ENCODE measurements around the gene KLRB1.
"Not testable (repeated sequence)": the region's sequence is repeated elsewhere in the genome, so short reads cannot be mapped to it uniquely, and the experiment has no call there.

Gene KLRB1

GRCh38 chr12:9607716-9608115, at the start of gene KLRB1:
Gene KLRB1, minus strand, starts transcription at chr12:9607916. Its CDS starts 77 bp downstream, at chr12:9607839.
- DNase-seq = no peak

- no peak for DNase-seq
These were observed 43.6 kb upstream of the KLRB1 start for GRCh38 chr12:9651265-9651729.

GRCh38 chr12:9650151-9650576, 42.4 kb upstream of the KLRB1 start:
- DNase-seq = no peak

GRCh38 chr12:9649532-9649940, 41.8 kb upstream of the KLRB1 start:
- no peak for DNase-seq

GRCh38 chr12:9648701-9649531, 41.2 kb upstream of the KLRB1 start:
- no peak for DNase-seq

GRCh38 chr12:9647825-9648700, 40.3 kb upstream of the KLRB1 start:
- peak; percentile 32 for DNase-seq

- no peak for DNase-seq
These were observed 39.4 kb upstream of the KLRB1 start for GRCh38 chr12:9646794-9647781.

- not testable (repeated sequence) for DNase-seq
These were observed 37.4 kb upstream of the KLRB1 start for GRCh38 chr12:9644985-9645551.

- no peak for DNase-seq
These were observed 35.5 kb upstream of the KLRB1 start for GRCh38 chr12:9643266-9643660.

GRCh38 chr12:9642606-9643265, 35.0 kb upstream of the KLRB1 start:
- no peak for DNase-seq

GRCh38 chr12:9640024-9640423, 32.3 kb upstream of the KLRB1 start:
- DNase-seq = no peak

- no peak for DNase-seq
These were observed 29.1 kb upstream of the KLRB1 start for GRCh38 chr12:9636851-9637206.

- no peak for DNase-seq
These were observed 28.6 kb upstream of the KLRB1 start for GRCh38 chr12:9636150-9636850.

- no peak for DNase-seq
These were observed 27.4 kb upstream of the KLRB1 start for GRCh38 chr12:9634969-9635754.

GRCh38 chr12:9634177-9634803, 26.6 kb upstream of the KLRB1 start:
- DNase-seq = no peak

- no peak for DNase-seq
These were observed 25.1 kb upstream of the KLRB1 start for GRCh38 chr12:9632766-9633165.

- no peak for DNase-seq
These were observed 19.1 kb upstream of the KLRB1 start for GRCh38 chr12:9626821-9627220.

GRCh38 chr12:9626291-9626690, 18.6 kb upstream of the KLRB1 start:
- no peak for DNase-seq

- DNase-seq = no peak
These were observed 17.3 kb upstream of the KLRB1 start for GRCh38 chr12:9625019-9625418.
